Stimulated activated CD4-positive, alpha-beta T cell treated with anti-CD3 and anti-CD28 coated beads, Interleukin-12 subunit alpha, Interleukin-12 subunit beta, amount 100 ng/mL, for 4 hours (primary cell): ENCODE results near the gene APBA3.

Source experiments
- DNase-seq: peaks from one replicate; pipeline ENCODE4 v3.0.0-alpha.2; 2020

The APBA3 gene

DNA sequence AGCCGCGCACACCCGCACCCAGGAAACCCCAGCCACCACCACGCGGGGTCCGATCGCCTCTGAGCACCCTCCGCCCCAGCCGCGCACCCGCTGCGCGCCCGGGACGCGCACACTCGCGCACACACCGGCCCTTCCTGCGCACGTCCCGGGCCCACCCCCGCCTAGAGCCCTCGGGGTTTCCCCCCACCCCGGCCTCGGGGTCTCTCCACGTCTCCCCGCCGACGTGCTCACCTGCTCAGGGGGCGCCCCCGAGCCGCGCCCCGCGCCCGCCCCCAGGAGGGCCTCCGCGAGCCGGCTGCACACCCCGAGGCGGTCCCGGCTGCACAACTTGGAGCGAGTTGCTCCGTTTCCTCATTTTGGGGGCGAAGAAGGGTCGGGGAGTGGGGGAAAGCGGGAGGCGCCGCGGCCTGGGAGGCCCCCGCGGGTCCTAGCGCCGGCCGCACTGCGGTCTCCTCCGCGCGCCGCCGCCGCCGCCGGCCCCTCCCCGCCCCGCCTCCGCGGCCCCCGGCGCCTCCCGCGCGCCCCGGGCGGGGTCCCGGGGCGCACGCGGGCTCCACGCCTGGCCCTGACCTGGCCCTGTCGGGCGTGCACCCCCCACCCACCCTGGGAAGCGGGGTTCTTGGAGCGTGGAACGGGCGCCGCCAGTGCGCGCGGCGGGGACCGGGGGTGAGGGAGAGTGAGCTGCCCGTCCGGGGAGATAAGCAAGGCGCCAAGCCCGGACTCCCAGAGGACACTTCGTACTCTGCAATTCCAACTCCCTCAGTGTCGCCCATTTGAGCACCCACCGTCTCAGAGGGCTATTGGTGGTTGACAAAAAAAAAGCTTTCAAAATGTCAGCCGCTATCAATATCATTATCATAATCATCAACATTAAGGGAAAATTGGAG, 24.7 kb upstream of the APBA3 start, which contains the start of gene MATK:
MATK (minus strand) TSS at position 444 of the 887 bp plus-strand sequence. CDS start 1,246 bp downstream, outside the sequence.
- peak; percentile 41 for DNase-seq

DNA sequence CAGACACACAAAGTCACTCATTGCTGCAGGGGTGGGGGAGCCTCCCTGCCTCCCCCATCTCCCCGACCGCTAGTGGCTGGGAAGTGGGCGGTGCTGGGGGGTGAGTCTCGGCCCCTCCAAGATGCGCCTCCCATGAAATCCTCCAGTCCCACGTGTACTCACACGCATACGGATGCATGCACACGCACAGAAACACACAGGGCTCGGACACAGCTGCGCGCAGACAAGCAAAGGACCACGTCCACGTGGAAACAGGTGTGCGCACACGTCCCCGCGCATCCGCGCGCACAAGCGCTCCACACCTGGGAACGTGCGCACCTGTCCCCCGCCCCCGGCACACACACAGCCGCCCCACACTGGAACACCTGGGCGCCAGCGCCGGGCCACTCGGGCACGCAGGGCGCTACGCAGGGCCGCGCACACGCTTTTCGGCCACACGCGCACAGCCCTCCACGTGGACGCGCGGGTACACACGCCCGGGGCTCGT, 24.0 kb upstream of the APBA3 start:
- peak; percentile 38 for DNase-seq

DNA sequence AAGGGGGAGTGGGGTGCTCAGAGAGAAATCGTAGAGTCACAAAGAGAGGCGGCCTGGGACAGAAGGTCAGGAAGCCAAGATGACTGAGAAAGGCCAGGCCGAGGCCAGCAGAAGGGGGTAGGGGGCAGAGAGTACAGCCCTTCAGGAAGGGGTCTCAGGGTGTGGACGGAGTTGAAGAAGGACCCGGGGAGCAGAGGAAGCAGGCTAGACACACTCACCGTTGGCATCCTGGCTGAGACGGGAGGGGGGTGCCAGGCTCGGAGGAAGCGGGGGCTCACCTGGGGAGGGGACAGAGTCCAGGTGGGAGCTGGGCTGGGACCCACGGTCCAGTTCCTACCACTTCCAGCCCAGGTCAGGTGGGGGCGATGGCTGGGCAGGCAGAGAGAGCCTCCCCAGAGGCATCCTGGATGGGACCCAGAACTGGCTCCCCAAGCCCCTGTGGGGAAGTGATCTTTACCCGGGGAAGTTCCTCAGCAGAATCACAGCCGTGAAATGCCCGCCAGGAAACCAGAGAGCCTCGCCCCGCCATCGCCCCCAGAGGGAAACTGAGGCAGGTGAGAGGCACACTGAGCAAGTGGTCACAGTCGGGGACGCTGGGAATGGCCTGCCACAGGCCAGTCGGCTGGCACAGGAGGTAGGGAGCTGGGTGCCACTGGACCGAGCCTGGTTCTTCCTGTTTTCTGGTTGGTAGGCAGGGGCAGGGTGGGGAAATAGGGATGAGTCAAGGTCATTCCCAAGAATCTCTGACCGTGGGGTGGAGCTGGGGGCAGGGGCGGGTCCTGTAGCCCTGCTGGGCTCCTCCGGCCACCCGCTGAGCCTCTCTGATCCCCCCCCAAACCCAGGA, 23.3 kb upstream of the APBA3 start:
- DNase-seq: no peak

DNA sequence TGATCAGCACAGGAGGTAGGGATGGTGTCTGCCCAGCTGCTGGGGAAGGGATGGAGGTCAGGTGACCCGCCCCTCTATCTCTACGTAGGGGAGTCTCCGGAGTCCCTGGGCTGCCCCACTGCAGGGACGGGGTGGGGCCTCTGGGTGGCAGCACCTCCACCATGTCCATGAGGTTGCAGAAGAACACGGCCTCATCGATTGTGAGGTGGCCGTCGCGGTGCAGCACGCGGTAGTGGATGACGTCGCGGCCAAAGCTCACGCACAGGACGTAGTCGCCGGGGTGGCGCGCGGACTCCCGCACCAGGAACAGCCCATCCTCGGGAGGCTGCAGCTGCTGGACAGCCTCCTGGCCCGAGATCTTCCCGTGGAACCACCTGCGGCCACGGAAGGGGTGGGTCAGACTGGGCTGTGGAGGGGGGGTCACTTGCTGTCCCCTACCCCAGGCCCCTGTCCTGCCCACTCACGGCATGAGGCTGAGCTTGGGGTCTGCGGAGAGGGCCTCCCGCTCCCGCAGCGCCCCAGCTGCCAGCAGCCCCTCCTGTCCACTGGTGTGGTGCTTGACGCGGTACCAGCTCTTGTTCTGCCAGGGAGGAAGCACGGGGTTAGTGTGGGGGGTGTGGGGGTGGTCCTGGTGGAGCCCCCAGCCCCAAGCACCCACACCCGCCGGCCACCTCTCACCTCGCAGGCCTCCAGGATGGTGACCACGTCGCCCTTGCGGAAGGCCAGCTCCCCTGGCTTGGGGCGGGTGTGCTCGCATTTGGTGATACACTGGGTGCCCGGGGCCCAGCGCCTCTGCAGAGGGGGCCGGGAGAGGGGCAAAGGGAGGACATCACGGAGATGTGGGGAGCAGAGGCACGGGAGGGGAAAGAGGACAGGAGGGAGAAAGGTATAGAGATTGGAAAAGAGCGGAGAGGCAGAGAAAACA, 22.4 kb upstream of the APBA3 start:
- DNase-seq: peak; percentile 44

DNA sequence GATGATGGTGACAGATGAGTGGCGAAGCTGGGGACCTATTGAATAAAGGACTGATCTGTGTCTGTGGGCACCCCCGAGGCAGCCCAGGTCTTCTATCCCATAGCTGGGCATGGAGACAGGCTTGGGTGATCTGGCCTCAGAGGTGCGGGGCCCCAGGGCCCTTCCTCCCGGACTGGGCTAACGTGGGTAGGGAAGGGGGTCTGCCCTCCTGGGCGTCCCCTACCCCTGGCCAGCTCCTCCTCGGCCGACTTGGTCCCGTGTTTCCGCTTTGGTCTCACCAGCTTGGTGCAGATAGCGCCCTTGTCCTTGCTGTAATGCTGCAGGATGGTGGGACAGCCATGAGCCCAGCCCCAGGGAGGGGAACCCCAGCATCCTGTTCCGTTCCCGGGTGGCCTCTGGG, 21.4 kb upstream of the APBA3 start:
- DNase-seq: no peak

DNA sequence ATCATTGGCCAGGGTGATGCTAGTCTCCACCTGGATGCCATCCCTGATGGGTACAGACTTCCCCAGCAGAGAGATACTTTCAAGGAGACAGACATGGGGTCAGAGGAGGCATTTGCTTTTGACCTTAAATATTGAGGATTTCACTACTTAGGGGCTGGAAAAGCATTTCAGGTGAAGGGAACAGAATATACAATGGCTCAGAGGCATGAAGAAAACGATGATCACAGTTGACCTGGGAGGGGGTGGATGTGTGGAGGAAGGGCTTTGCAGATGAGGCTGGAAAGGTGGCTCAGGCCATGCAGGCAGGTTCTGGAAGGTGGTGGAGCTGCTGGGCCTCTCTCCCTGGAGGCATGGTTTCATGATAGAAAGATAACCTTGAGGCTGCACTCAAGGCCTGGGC, 20.8 kb upstream of the APBA3 start:
- DNase-seq: no peak

DNA sequence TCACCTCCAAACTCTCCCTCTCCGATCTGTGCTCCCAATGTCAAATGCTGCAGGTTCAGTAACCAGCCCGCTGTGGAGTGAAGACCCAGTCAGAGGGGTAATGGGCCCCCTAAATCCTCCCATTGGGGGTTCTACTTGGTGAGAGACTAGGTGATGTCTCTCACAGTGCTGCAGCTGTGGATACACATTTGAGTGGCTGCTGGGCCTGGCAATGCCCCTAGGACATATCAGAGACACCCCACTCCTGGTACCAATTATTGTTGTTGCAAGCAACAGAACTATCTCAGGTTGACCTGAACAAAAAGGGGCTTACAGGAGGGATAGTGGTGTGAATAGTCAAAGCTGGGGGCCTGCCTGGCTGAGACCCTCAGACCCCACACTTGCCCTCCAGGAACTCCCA, 20.1 kb upstream of the APBA3 start:
- no peak for DNase-seq

DNA sequence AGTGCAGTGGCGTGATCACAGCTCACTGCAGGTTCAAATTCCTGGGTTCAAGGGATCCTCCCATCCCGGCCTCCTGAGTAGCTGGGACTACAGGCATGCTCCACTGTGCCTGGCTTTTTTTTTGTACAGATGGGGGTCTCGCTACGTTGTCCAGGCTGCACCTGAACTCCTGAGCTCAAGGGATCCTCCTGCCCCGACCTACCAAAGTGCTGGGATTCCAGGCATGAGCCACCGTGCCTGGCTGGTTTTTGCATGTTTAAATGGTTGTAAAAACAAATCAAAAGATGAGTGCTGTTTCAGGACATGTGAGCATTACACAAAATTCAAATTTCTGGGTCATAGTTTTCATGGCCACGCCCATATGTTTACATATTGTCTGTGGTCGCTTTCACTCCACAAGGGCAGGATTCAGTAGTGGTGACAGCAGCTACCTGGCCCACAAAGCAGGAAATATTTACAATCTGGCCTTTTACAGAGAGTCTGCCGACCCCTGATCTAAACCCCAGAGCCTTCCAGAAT, 19.4 kb upstream of the APBA3 start:
- DNase-seq: no peak

DNA sequence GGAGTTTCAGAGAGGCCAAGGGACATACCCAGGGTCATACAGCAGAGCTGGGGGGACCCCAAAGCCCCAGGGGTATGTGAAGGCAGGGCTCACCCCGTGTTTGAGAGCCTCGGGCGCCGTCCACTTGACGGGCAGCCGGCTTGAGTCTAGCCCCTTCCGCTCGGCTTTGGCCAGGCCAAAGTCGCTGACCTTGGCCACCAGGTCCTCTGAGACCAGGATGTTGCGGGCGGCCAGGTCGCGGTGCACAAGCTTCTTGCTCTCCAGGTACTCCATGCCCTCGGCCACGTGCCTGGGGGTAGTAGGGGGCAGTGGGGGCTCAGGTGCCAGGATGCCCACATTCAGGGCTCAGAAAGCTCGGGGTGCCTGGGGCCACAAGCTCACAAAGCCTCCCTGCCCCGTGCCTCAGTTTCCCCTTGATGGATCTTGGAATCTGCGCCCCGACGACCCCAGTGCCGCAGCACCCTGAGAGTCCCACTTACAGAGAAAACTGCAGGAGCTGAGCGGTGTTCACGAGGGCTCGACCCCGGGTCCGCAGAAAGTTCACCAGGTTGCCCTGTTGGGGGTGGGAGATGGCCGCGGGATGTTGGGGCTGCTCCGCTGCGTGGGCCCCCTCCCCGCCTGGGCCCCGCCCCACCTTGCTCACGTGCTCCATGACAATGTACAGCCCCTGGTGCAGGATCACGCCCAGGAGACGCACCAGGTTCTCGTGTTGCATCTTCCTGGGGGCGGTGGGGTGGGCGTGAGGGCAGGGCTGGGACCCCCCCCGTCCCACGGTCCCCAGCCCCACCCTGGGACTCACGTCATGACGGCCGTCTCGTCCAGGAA, 17.6 kb upstream of the APBA3 start:
- DNase-seq: no peak

DNA sequence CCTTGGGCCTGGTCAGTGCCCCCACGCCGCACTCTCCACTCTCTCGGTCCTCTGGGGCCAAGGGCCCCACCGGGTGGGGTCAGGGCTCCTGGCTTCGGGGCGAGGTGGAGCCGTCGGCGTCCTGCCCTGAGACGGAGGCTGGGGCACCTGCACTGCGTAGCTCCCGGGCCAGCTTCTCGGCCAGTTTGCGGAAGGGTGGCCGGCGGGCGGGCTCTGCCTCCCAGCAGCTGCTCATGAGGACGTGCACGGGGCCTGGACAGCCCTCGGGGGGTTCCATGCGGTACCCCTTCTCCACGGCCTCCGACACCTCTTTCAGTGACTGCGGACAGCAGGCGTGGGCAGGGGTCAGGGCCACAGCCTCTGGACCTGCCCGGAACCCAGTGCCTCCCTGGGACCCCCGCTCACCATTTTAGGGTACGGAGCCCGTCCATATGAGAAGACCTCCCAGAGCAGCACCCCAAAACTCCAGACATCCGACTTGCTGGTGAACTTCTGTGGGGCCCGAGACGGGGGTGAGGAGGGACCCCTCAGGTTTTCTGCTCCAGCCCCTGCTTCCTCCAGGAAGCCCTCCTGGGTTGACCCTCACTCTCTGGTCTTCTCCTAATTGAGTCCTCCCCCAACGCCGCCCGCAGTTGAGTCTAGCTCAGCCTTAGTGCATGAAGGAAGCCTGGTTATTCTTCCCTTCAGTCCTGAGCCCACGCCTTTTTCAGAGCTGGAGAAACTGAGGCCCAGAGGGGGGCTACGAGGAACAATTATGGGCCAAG, 16.8 kb upstream of the APBA3 start:
- no peak for DNase-seq

DNA sequence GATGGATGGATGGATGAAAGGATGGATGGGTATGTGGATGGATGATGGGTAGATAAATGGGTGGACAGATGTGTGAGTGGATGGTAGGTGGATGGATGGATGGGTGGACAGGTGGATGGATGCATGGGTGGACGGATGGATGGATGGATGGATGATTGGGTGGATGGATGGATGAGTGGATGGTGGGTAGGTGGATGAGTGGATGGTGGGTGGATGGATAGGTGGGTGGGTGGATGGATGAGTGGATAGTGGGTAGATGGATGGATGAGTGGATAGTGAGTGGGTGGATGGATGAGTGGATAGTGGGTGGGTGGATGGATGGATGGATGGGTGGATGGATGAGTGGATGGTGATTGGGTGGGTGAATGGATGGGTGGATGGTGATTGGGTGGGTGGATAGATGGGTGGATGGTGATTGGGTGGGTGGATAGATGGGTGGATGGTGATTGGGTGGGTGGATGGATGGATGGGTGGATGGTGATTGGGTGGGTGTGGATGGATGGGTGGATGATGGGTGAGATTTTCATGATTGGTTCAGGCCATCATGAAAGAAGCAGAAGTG, 15.1 kb upstream of the APBA3 start:
- DNase-seq: no peak

DNA sequence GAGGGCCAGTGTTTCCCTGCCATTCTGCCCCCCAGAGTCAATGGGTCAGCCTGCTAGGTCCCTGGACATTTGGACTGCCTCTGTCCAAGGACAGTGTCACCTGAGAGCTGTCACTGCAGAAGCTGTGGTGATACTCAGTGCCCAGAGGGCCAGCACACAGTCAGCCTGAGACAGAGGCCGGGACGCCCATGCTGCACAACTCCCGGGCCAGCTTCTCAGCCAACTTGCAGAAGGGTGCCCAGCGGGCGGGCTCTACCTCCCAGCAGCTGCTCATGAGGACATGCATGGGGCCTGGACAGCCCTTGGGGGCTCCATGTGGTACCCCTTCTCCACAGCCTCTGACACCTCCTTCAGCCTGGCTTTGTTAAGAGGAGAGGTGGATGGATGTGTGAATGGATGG, 14.3 kb upstream of the APBA3 start:
- DNase-seq: no peak

DNA sequence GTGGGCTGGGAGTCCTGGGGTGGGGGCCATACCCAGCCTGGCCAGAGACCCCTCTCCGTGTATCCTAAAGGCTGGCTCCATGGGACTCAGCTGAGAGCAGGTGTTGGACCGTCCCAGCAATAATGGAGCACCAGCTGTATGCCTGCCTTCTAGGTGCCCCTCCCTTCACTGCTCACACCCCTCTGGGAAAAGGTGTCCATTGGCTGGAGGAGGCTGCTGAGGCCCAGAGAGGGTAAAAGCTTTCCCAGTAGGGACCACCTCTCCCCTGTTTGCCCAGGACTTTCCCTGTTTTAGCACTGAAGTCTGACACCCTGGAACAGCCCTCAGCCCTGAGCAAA, 13.9 kb upstream of the APBA3 start:
- no peak for DNase-seq

DNA sequence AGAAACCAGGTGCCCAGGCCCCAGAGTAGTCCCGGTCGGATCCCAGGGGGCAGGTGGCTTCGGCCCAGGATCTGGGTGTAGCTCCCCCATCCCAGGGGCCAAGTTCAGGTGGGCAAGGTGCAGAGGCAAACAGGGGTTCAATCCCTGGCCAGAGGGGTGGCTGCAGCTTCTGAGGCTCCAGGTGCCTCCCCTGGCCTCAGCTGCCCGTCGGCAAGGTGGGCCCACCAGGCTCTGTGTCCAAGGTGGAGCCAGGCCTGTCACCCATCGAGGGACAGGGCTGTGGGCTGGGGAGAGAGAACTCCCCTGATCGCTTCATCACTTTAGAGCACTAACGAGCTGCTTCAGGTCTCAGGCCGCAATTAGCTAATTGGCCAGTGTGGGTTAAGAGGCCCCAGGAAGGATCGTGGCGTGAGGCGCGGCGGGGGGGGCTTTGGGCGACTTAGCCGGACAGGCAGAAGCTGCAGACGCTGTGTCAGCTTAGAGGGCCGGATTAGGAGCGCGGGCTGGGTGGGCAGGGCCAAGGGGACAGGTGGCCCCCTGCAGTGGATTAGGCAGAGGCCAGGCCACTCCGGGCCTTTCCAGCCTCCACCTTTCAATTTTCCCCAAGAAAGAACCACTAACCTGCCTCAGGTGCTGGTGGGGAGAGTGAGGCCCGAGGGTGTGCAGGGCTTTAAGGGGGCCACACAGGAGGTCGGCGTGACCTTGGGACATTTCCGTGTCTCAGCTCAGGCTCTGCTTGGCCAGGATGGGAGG, 13.3 kb upstream of the APBA3 start:
- no peak for DNase-seq

DNA sequence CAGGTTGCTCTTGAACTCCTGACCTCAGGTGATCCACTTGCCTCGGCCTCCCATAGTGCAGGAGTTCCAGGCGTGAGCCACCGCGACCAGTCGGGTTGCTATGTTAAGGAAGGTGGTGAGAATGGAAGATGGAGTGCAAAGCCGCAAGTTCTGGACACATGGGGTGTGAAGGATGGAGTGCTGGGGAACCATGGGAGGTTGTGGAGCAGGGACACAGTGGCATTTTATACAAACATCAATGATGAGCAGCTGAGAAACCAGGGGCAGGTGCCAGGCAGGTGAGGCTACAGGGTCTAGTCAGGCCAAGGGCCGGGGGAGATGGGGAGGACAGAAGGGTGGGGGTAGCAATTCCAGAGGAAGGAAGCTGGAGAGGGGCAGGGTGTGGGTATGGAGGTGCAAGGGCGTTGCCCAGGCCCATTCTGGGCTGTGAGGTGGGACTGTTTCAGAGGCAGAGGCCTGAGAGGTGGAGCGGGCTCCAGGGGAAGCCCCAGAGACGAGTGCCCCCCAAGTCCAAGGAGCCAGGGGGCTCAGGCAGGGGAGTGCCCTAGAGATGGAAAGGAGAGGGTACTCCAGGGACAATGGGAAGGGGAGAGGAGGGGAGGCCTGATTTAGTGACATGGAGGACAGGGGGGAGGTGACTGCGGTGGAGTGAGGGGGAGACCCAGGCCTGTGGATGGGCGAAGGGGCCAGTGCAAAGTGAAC, 12.5 kb upstream of the APBA3 start:
- no peak for DNase-seq

DNA sequence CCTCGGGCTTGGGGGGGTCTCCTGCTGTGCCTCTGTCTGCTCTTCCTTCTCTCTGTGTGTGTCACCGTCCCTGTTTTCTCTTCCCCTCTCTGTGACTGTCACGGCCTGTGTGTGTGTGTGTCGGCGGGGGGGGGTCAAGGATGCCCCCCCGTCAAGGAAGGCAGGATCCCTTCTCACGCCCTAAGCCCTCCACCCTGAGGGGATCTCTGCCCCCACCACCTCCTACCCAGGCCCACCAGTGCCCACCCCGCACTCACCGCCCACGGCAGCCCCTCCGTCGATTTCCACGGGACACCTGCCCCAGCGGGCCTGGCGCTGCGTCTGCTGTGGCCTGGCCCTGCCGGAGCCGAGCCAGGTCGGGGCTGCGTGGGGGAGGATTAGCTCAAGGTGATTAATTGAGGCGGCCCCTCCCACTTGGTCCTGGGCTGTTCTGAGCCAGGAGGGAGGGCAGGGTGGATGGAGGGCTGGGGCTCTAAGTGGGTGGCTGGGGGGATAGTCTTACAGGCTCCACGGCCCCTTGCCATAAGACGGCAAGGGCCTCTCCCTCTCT, 10.5 kb upstream of the APBA3 start, which contains the start of gene RAX2:
RAX2 (minus strand) TSS at position 323 of the 550 bp plus-strand sequence. CDS start 486 bp downstream, outside the sequence.
- DNase-seq: no peak

DNA sequence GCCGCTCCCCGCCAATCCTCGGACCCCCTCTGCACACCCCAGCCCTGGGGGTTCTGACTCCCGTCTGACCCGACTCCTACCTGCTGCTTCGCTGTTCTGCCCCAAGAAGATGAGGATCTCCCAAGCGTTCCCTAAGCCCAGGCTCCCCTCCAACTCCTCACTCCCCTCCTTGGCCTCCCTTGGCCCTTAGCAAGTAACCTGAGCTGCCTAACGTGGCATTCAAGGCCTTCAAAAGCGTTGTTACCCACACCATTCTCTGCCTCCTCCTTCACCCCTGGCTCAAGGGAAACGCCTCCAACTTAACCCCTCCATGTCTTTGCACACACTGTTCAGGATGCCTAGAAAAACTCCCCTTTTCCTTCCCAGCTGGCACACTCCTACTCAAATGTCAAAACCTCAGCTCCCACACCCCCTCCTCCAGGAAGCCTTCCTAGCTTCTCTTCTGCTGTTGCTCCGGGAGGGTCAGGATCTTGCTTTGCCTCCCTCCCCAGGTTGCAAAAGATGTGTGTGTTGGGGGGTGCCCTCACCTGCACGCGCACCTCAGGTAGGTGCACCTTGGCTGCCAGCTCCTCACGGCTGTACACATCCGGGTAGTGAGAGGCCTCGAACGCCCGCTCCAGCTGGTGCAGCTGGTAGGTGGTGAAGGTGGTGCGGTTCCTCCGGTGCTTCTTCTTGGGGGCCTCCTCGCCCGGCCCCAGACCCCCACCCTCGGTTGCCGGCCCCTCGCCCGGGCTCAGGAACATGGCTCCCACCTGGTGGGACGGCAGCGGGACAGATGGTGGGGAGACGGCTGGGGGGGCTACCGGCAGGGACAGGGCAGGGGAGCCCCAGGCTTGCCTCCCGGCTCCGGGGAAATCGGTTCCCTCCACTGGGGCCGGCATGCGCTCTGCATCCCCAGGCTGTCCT, 9.8 kb upstream of the APBA3 start:
- no peak for DNase-seq
